Thyroid gland (tissue), 4 donors: ENCODE data around the gene MTA1. TPM values are rescaled to one million over a fixed set of nuclear protein-coding genes. Genes with fewer than 3 reads are reported as not detected.

ENCODE experiments used
- DNase-seq, 2 donors: peaks; one replicate each; pipeline ENCODE4 v3.0.0-alpha.2; 2019
- H3K27ac ChIP-seq, 3 donors: fragments of 200-600 bp; sonication (generic); 1 replicate in 2 of 3; 2 replicates in 1 of 3; pipeline ENCODE4 v1.5.1; 2016 to 2019; ENCODE audit warnings: mild to moderate bottlenecking in 1 of 3, moderate library complexity in 1 of 3
- H3K27me3 ChIP-seq: fragments of 200-600 bp; sonication (generic); one replicate; pipeline ENCODE4 v1.5.1; 2019
- H3K36me3 ChIP-seq, 2 donors: fragments of 200-600 bp; sonication (generic); one replicate each; pipeline ENCODE4 v1.5.1; 2016 to 2019
- H3K4me1 ChIP-seq, 2 donors: fragments of 200-600 bp; sonication (generic); one replicate each; pipeline ENCODE4 v1.5.1; 2017 to 2019
- H3K4me3 ChIP-seq, 3 donors: fragments of 200-600 bp; sonication (generic); replicated peaks in 1 of 3; 1 replicate in 2 of 3; 2 replicates in 1 of 3; pipeline ENCODE4 v1.5.1; 2016; ENCODE audit warnings: mild to moderate bottlenecking in 1 of 3
- H3K9me3 ChIP-seq: fragments of 200-600 bp; sonication (generic); one replicate; pipeline ENCODE4 v1.5.1; 2017
- POLR2A ChIP-seq, 2 donors: fragments of 450-650 bp; IDR thresholded peaks; one replicate each; pipeline ENCODE4 v1.6.1; 2017; ENCODE audit warnings: antibody characterized with exemption in 2 of 2, mild to moderate bottlenecking in 2 of 2, moderate library complexity in 1 of 2
- WGBS, 2 donors: methylation state at CpG; one replicate each; pipeline ENCODE4 v1.1.5; 2017; 5-methylcytosine and 5-hydroxymethylcytosine counted together
- intact Hi-C: fragments of 100-400 bp; cut with DNase I; formaldehyde crosslinking; loops from one replicate; pipeline ENCODE4 v1.15.1; 2023
- total RNA-seq, 4 donors: library from RNA; depleted of rRNA; stranded (reverse); fragments of >200 nt; gene quantifications; one replicate each; pipeline ENCODE4 v1.2.3, GENCODE V29; 2016
- TF ChIP-seq, protein P1 (sequence below), 6 experiments: fragments of 200-600 bp in 3 of 6; fragments of 450-650 bp in 3 of 6; sonication (generic) in 3 of 6; IDR thresholded peaks; one replicate each; pipeline ENCODE4 v1.5.1; 2016 to 2019; ENCODE audit warnings: antibody characterized with exemption in 6 of 6, mild to moderate bottlenecking in 2 of 6, inconsistent platforms in 1 of 6, moderate library complexity in 1 of 6

Gene MTA1
- total RNA-seq, 4 donors from 2014 or later: 66.2 to 111 (median 90.0) TPM

DNA sequence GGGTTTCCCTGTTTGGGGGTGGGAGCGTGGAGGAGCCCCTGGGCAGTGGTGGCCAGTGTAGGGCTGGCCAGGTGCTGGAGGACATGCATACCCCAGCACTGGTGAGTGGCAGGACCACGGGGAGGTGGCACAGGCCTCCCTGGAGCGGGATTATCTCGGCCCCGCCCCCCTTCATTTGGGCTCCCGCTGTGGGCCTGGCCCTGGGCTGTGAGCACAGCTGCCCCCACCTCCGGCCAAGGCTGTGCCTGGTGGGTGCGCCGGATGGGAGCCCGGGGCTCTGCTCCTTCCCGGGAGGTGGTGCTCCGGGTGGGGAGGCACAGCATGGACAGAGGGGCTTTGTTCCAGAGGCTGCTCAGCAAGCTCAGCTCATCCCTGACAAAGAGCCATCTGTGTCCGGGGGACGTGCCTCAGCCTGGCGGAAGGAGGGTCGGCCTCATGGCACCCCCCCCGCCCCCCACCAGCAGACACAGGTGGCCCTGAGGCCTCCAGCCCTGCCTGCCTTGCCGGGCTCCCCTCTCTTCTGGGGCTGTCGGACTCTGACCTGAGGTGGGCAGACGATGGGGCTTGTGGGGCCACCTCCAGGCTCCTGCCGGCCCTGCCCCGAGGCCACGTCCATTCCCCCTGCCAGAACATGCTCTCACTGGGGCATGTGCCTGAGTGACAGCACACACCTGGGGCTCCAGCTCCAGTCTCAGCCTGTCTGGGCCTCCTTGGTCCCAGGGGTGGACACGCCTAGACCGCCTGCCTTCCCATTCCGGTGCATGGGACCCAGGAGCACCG is 79.8 kb downstream of the MTA1 start:
- TF ChIP-seq, protein P1, sequence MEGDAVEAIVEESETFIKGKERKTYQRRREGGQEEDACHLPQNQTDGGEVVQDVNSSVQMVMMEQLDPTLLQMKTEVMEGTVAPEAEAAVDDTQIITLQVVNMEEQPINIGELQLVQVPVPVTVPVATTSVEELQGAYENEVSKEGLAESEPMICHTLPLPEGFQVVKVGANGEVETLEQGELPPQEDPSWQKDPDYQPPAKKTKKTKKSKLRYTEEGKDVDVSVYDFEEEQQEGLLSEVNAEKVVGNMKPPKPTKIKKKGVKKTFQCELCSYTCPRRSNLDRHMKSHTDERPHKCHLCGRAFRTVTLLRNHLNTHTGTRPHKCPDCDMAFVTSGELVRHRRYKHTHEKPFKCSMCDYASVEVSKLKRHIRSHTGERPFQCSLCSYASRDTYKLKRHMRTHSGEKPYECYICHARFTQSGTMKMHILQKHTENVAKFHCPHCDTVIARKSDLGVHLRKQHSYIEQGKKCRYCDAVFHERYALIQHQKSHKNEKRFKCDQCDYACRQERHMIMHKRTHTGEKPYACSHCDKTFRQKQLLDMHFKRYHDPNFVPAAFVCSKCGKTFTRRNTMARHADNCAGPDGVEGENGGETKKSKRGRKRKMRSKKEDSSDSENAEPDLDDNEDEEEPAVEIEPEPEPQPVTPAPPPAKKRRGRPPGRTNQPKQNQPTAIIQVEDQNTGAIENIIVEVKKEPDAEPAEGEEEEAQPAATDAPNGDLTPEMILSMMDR (IDR thresholded peaks at IDR 0.05): no peak
- no peak for TF ChIP-seq POLR2A (IDR thresholded peaks at IDR 0.05)
- no peaks in the 10 kb centered on the region for H3K36me3 ChIP-seq
- H3K4me3 ChIP-seq: no peak overlapping the region
- WGBS, 2 donors: 80 to 98% methylated on average over 5 to 6 of the region's 27 CpGs
- no peak overlapping the region for H3K27ac ChIP-seq
- intact Hi-C loops: no loop called here
- H3K4me1 ChIP-seq: no peaks in the 10 kb centered on the region
- DNase-seq: no peak
- H3K9me3 ChIP-seq: no peaks in the 10 kb centered on the region
- no peaks in the 10 kb centered on the region for H3K27me3 ChIP-seq

DNA sequence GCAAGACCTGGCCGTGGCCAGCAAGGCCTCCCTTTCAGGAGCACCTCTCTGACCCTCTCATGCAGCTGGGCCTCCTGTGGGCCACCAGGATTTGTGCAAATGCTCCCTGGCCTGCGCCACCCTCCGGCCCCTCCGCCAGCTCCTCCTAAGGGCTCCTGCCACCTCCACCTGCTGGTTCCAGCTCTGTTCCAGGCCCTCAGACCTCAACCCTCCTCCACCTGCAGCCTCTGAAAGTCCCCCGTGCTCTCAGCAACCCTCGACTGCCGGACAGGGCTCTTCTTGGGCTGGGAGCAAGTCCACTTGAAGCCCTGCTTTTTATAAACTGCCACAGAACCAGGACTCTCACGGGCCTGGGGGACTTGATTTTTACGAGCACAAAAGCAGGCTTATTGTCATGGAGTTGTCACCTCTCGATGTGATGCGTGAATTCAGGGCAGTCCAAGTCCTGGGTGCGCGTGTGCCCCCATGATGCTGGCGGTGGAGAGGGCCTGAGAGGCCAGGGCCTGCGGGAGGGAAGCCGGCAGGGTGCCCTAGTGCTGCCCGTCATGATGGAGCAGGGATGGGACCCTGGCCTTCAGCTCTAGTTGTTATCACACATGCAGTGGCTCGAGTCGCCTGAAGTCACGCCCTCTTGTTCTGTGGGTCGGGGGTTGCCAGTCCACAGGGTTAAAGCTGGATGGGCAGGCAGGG is 80.6 kb downstream of the MTA1 start:
- no peak for DNase-seq
- no peaks in the 10 kb centered on the region for H3K9me3 ChIP-seq
- 81 to 83% methylated on average over 13 to 21 of the region's 21 CpGs for WGBS, 2 donors
- no peaks in the 10 kb centered on the region for H3K36me3 ChIP-seq
- H3K27me3 ChIP-seq: no peaks in the 10 kb centered on the region
- H3K4me3 ChIP-seq: no peak overlapping the region
- intact Hi-C loops: no loop called here
- H3K4me1 ChIP-seq: no peaks in the 10 kb centered on the region
- no peak overlapping the region for H3K27ac ChIP-seq
- no peak for TF ChIP-seq POLR2A (IDR thresholded peaks at IDR 0.05)
- TF ChIP-seq, protein P1 (IDR thresholded peaks at IDR 0.05): no peak

DNA sequence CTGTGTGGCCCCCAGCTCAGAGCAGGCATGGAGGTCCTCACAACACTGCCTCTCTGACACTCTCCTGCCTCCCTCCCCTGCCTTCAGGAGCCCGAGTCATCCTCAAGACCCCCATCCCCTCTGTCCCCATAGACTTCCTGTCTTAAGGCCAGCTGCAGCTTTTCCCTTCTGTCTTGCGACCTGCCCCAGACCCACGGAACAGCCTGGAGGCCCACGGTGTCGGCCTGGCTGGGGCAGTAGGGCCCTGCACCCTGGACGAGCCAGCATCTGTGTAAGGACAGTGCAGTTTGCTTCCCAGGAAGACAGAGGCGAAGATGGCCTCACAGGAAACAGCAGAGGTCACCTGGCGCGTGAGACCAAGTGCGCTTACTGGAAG is 81.1 kb downstream of the MTA1 start:
- H3K27ac ChIP-seq: no peak overlapping the region

DNA sequence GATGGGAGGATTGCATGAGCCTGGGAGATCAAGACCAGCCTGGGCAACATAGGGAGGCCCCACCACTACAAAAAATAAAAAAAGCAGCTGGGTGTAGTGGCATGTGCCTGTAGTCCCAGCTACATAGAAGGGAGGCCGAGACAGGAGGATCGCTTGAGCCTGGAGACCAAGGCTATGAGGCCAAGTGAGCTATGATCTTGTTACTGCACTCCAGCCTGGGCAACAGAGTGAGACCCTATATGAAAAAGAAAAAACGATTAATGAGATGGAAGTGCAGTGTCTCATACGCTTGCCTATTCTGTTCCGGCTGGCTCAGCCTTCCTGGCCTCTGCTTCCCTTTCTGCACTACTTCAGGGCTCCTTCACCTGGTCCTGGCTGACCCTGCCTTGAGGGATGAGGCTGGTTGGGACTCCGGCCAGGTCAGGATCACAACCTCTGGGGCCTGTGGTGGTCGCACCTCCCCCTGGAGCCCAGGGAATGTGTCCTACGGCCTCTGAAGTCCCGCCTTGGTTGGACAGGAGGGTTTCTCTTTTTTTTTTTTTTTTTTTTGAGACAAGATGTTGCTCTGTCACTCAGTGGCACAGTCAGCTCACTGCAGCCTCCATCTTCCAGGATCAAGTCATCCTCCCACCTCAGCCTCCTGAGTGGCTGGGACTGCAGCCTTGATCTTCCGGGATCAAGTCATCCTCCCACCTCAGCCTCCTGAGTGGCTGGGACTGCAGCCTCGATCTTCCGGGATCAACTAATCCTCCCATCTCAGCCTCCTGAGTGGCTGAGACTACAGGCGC is 82.1 kb downstream of the MTA1 start:
- no peak for DNase-seq
- no peak for TF ChIP-seq POLR2A (IDR thresholded peaks at IDR 0.05)
- TF ChIP-seq, protein P1 (IDR thresholded peaks at IDR 0.05): no peak
- Histone ChIP-seq H3K27me3 (no peaks in the 10 kb centered on the region), H3K36me3 (no peaks in the 10 kb centered on the region), H3K27ac (no peak overlapping the region), H3K9me3 (no peaks in the 10 kb centered on the region), H3K4me1 (no peaks in the 10 kb centered on the region), H3K4me3 (no peak overlapping the region)
- intact Hi-C loops: no loop called here
- WGBS, 2 donors: 85 to 87% methylated on average over 13 of the region's 13 CpGs

More for the DNA sequence above, 81.1 kb downstream of the MTA1 start:
- Histone ChIP-seq H3K36me3 (no peaks in the 10 kb centered on the region), H3K4me1 (no peaks in the 10 kb centered on the region), H3K9me3 (no peaks in the 10 kb centered on the region), H3K27me3 (no peaks in the 10 kb centered on the region), H3K4me3 (no peak overlapping the region)
- 79% methylated on average over 10 of the region's 10 CpGs for WGBS, 2 donors
- TF ChIP-seq, protein P1 (IDR thresholded peaks at IDR 0.05): no peak
- no peak for TF ChIP-seq POLR2A (IDR thresholded peaks at IDR 0.05)
- intact Hi-C loops: no loop called here
- DNase-seq: no peak
